ENCODE measurements around the gene CNTNAP3.
"Not testable (repeated sequence)": the region's sequence is repeated elsewhere in the genome, so short reads cannot be mapped to it uniquely, and the experiment has no call there.

The CNTNAP3 gene

DNA sequence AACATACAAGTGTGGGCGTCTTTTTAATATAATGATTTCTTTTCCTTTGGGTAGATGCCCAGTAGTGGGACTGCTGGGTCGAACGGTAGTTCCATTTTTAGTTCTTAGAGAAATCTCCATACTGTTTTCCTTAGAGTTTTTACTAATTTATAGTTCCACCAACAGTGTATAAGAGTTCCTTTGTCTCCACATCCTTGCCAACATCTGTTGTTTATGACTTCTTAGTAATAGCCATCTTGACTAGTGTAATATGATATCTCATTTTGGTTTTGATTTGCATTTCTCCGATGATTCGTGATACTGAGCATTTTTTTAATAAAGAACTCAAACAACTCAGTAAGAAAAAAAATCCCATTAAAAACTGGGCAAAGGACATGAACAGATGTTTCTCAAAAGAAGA is 225.0 kb downstream of the CNTNAP3 start:
- DNase-seq, result not testable (repeated sequence)

DNA sequence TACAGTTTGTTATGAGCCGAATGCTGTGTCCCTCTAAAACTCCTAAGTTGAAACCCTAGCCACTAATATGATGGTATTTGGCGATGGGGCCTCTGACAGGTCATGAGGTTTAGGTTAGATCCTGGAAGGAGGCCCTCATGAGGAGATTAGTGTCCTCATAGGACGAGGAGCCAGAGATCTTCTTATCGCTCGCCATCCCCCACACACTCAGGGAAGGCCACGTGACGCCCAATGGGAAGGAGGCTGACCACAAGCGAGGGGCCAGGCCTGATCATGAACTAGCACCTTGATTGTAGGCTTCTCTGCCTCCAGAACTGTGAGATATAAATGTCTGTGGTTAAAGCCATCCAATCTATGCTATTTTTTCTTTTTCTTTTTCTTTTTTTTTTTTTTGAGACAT is 233.5 kb downstream of the CNTNAP3 start:
- not testable (repeated sequence) for DNase-seq

DNA sequence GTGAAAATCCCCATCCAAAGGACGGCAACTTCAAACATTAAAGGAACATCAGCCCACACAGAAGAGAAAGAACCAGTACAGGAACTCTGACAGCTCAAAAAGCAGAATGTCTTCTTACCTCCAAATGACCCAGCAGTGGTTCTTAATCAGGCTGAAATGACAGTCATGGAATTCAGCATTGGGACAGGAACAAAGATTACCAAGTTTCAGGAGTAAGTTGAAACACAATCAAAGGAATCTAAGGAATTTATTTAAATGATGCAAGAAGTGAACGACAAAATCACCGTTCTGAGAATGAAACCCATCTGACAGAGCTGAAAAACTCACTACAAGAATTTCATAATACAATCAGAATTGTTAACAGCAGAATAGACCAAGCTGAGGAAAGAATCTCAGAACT is 241.1 kb downstream of the CNTNAP3 start:
- not testable (repeated sequence) for DNase-seq

DNA sequence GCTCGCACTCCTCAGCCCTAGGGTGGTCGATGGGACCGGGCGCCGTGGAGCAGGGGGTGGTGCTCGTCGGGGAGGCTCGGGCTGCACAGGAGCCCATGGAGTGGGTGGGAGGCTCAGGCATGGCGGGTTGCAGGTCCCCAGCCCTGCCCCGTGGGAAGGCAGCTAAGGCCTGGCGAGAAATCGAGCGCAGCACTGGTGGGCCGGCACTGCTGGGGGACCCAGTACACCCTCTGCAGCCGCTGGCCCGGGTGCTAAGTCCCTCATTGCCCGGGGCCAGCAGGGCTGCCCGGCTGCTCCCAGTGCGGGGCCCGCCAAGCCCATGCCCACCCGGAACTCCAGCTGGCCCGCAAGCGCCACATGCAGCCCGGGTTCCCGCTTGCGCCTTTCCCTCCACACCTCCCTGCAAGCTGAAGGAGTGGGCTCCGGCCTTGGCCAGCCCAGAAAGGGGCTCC is 245.6 kb downstream of the CNTNAP3 start:
- not testable (repeated sequence) for DNase-seq

DNA sequence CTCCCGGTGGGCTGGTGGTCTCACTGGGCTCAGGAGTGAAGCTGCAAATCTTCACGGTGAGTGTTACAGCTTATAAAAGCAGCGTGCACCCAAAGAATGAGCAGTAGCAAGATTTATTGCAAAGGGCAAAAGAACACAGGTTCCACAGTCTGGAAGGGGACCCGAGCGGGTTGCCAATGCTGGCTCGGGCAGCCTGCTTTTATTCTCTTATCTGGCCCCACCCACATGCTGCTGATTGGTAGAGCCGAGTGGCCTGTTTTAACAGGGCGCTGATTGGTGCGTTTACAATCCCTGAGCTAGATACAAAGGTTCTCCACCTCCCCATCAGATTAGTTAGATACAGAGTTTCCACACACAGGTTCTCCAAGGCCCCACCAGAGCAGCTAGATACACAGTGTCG is 246.2 kb downstream of the CNTNAP3 start:
- DNase-seq, result not testable (repeated sequence)

DNA sequence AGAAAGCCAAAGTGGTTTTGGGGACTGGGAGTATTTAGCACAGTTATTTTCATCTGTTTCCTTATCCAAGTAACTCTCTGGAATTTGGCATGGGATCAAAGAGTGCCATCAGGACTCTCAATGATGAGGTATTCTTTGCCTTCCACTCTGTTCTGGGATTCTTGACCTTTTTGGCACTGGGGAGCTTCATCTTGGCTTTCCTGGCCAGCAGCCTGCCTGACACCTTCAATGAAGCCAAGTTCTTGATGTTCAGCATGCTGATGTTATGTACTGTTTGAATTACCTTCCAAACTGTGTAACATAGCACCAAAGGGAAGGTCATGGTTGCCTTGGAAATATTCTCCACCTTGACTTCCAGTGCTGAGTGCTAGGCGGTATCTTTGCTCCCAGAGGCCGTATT is 248.8 kb downstream of the CNTNAP3 start:
- DNase-seq, result not testable (repeated sequence)

DNA sequence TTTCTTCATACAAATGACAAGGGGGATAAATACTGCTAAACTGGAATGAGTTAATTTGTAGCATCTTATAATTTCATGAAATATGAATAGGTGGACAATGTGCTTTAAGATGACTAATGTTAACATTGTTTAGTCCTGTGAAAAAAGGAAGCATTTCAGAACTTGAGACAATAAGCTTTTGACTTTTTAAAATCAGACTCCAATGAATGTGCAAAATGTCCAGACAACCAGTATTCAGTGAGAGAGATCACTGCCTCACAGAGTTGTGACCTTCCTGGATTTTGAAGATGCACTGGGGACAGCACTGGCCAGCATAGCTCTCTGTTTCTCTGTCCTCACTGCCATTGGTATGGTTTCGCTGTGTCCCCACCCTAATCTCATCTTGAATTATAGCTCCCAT is 249.7 kb downstream of the CNTNAP3 start:
- DNase-seq, result not testable (repeated sequence)

DNA sequence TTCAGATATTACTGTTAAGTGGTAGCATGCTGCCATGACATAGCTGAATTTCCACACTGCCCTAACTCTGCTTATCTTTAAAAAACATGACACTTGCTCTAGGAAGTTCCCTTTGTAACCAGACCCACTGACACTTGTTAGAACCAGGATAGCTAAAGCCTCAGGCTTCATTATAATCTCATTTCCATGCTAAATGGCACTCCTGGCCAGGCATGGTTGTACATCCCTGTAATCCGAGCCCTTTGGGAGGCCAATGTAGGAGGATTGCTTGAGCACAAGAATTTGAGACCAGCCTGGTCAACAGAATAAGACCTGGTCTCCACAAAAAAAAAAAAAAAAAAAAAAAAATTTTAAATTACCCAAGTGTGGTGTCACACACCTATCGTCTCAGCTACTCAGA is 254.1 kb downstream of the CNTNAP3 start:
- not testable (repeated sequence) for DNase-seq

DNA sequence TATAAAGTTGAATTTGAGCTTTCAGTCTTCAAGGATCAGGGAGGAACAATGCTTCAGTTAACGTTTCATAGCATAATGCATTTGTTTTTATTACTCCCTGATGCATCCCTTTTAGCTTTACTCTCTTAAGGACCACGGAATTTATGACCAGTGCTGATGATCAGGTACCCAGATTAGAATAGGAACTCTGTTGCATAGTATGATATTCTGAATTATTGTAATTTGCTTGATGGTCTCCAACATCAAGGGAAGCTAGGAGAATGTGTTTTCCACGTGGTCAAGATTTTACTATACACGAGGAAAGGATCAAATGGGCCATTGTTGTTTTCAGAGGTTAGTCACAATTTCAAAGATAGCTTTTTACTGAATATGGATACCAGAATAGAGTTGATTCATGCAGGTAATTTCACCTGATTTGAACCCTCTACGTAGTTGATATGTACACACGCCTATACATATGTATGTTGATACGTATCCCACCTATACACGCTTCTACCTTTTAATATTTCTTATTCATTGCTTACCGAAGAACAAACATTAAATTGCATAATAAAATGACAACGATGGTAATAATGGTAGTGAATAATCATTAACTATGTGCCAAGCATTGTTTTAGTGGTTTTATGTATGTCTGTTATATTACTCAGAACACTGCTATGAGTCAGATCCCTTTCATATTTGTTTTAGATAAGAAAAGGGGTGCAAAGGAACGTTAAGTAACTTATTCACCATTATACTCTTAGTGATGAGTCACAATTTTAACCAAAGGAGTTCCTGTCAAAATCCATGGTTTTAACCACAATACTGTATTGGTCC is 257.6 kb downstream of the CNTNAP3 start:
- not testable (repeated sequence) for DNase-seq

DNA sequence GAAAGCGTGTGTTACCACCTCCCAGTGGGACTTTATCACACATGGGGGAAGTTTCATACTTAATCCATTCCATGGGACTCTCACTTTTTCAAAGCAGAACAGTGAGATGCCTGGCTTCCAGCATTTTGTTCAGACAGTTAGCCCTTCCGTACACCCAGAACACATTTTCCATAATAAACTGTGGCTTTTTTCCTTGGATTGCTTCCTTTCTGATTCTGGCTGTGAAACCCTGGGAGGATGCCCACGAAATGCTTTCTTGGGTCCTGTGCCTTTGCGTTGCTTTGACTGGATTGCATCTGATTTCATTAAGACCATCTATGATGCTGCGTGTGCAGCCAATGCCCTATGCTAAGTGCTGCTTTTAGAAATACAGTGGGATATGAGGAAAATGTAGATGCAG is 259.1 kb downstream of the CNTNAP3 start:
- DNase-seq, result not testable (repeated sequence)

DNA sequence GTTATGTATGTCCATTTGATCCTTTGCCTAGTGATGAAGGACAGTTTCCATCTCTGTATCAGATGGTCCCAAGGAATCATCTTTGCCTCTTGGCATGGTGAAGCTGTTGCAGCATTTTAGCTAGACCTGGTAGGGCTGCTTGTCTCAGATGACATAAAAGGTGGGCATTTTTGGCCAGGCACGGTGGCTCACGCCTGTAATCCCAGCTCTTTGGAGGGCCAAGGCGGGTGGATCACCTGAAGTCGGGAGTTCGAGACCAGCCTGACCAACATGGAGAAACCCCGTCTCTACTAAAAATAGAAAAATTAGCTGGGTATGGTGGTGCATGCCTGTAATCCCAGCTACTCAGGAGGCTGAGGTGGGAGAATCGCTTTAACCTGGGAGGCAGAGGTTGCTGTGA is 259.8 kb downstream of the CNTNAP3 start:
- DNase-seq, result not testable (repeated sequence)

DNA sequence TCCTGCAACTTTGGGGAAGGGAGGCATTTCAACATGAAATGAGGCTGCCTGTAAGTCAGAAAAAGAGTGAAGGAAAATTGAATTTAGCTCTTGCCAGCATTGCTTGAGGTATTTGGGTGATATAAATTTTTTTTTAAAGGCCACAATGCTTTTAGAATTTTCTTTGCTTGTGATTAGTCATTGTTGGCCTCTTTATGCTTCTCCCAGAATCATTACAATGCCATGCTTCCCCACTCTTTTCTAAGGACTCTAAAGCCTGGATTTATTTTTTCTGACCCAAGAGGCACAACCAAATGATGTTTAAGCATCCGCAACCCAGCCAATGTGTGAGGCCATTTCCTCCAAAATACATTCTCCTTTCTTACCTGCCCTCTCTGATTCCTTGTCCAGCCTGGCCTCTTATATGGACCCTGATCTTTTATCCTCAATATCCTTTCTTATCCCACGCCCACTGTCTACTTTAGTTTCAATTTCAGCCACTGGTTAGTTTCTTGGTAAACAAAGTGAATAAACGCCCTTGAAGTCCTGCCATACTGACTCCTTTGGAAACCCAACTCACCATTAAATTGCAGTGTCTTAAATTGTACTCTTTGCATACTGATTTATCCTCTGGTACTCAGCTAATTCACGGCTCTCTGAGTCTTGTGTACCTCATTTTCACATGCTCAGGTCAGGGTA is 261.9 kb downstream of the CNTNAP3 start:
- not testable (repeated sequence) for DNase-seq

Measured in CD4-positive, alpha-beta T cell treated with Interleukin-1 beta for 1 hour (primary cell).